NCI-H526 treated with DMSO at 0.1 percent for 48 hours (cell line): ENCODE measurements around the gene SYNE1.
"Not testable (repeated sequence)": the region's sequence is repeated elsewhere in the genome, so short reads cannot be mapped to it uniquely, and the experiment has no call there.

Experiments
- DNase-seq: peaks from one replicate; lab custom pipeline; 2025; lab: John Stamatoyannopoulos, UW

Gene SYNE1

GRCh38 chr6:152176268-152176667 lies 460.9 kb downstream of the SYNE1 start:
- no peak for DNase-seq

GRCh38 chr6:152173957-152174356 lies 463.2 kb downstream of the SYNE1 start:
- DNase-seq, result no peak

- no peak for DNase-seq
These were observed 463.8 kb downstream of the SYNE1 start for GRCh38 chr6:152173321-152173720.

GRCh38 chr6:152170702-152171667 lies 466.2 kb downstream of the SYNE1 start:
- DNase-seq, result no peak

GRCh38 chr6:152170313-152170701 lies 466.9 kb downstream of the SYNE1 start:
- DNase-seq, result no peak

- no peak for DNase-seq
These were observed 469.2 kb downstream of the SYNE1 start for GRCh38 chr6:152167641-152168603.

GRCh38 chr6:152166897-152167296 lies 470.3 kb downstream of the SYNE1 start:
- DNase-seq, result no peak

GRCh38 chr6:152166497-152166896 lies 470.7 kb downstream of the SYNE1 start:
- DNase-seq, result no peak

GRCh38 chr6:152164957-152165356 lies 472.2 kb downstream of the SYNE1 start:
- no peak for DNase-seq

GRCh38 chr6:152161501-152161900 lies 475.7 kb downstream of the SYNE1 start:
- DNase-seq, result no peak

- DNase-seq, result no peak
These were observed 476.8 kb downstream of the SYNE1 start for GRCh38 chr6:152160346-152160745.

- DNase-seq, result no peak
These were observed 481.4 kb downstream of the SYNE1 start for GRCh38 chr6:152155792-152156191.

GRCh38 chr6:152154559-152155356 lies 482.4 kb downstream of the SYNE1 start:
- no peak for DNase-seq

GRCh38 chr6:152151920-152152319 lies 485.2 kb downstream of the SYNE1 start:
- DNase-seq, result no peak

- no peak for DNase-seq
These were observed 487.0 kb downstream of the SYNE1 start for GRCh38 chr6:152150196-152150595.

- no peak for DNase-seq
These were observed 488.8 kb downstream of the SYNE1 start for GRCh38 chr6:152148412-152148811.

- DNase-seq, result no peak
These were observed 489.9 kb downstream of the SYNE1 start for GRCh38 chr6:152147269-152147668.

GRCh38 chr6:152146385-152146784 lies 490.8 kb downstream of the SYNE1 start:
- no peak for DNase-seq

- DNase-seq, result no peak
These were observed 493.8 kb downstream of the SYNE1 start for GRCh38 chr6:152143359-152143758.

- no peak for DNase-seq
These were observed 495.1 kb downstream of the SYNE1 start for GRCh38 chr6:152142105-152142504.

GRCh38 chr6:152138344-152138743 lies 498.8 kb downstream of the SYNE1 start:
- DNase-seq, result not testable (repeated sequence)

- DNase-seq, result no peak
These were observed 500.7 kb downstream of the SYNE1 start for GRCh38 chr6:152136449-152136825.
